H1 (cell line): Measurements from ENCODE around the gene EPG5.

ENCODE experiments used
- EP300 ChIP-seq, 2 experiments: IDR thresholded peaks; 1 replicate in 1 of 2; 2 replicates in 1 of 2; pipeline ENCODE4 v1.6.1; 2011 to 2012; ENCODE audit warnings: low read depth in 2 of 2, low read length in 2 of 2, mild to moderate bottlenecking in 2 of 2, borderline replicate concordance in 1 of 2, inconsistent platforms in 1 of 2, moderate library complexity in 1 of 2
- MAX ChIP-seq: IDR thresholded peaks from 2 replicates; pipeline ENCODE4 v1.6.1; 2012; ENCODE audit warnings: inconsistent platforms
- POLR2AphosphoS5 ChIP-seq: IDR thresholded peaks from 2 replicates; pipeline ENCODE4 v1.6.1; 2011; ENCODE audit warnings: low read depth, low read length
- RBBP5 ChIP-seq: IDR thresholded peaks from 2 replicates; pipeline ENCODE4 v1.7.1; 2012; ENCODE audit warnings: low read depth, mild to moderate bottlenecking, inconsistent platforms, low read length, moderate library complexity, borderline replicate concordance
- RNF2 ChIP-seq: fragments of 200-900, 300-1000 bp; sonication (generic); IDR thresholded peaks from 2 replicates; pipeline ENCODE4 v1.7.1; 2016; ENCODE audit warnings: borderline replicate concordance, low read depth, mild to moderate bottlenecking, antibody characterized with exemption, low read length; ENCODE audit not compliant: poor library complexity, severe bottlenecking; ENCODE audit errors: missing control alignments
- SUZ12 ChIP-seq: fragments of 200-600 bp; sonication (generic); IDR thresholded peaks from 2 replicates; pipeline ENCODE4 v1.6.1; 2012; ENCODE audit warnings: mild to moderate bottlenecking, inconsistent platforms, low read length, moderate library complexity, mixed read lengths
- TAF1 ChIP-seq: IDR thresholded peaks from 2 replicates; pipeline ENCODE4 v1.6.1; 2011; ENCODE audit warnings: mild to moderate bottlenecking, low read depth, low read length
- TEAD4 ChIP-seq: IDR thresholded peaks from 2 replicates; pipeline ENCODE4 v1.6.1; 2012; ENCODE audit warnings: low read depth, low read length, inconsistent platforms, mixed read lengths
- ZNF274 ChIP-seq: IDR thresholded peaks from 2 replicates; pipeline ENCODE4 v1.7.0; 2012; ENCODE audit warnings: low read length, borderline replicate concordance; ENCODE audit errors: extremely low read depth
- TF ChIP-seq, protein P1 (sequence below), 3 experiments: IDR thresholded peaks; 1 replicate in 2 of 3; 2 replicates in 1 of 3; pipeline versions ENCODE4 v1.5.1 to v1.6.1; 2011; ENCODE audit warnings: low read length in 3 of 3, mild to moderate bottlenecking in 3 of 3, inconsistent platforms in 2 of 3, low read depth in 1 of 3, moderate library complexity in 1 of 3; ENCODE audit not compliant: insufficient read depth in 1 of 3; ENCODE audit errors: control extremely low read depth in 1 of 3

DNA sequence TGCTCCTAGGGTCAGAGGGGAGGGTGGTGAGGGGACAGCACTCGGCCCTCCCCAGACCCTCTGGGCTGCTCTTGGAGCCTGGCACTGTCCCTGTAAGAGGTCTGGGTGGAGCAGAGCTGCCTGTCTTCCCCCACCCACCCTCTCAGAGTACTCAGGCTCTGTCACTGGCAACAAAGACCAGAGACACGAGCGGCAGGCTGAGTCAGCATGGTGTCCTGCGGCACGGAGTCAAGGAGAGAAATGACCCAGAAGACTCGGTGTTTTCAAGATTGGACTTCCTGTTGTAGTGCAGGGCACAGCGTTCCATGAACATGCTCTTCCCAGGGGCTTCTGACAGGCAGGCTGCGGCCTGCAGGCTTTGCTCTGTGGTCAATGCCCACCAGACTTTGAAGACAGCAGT lies 121.7 kb downstream of the EPG5 start:
- TF ChIP-seq EP300 (IDR thresholded peaks at IDR 0.05; ENCODE audit: borderline replicate concordance in 1 of 2, low read depth in 2 of 2, low read length in 2 of 2) (no peak), ZNF274 (no peak), SUZ12 (no peak), RBBP5 (no peak), MAX (no peak), POLR2AphosphoS5 (no peak), TEAD4 (no peak), TAF1 (no peak), RNF2 (no peak)
- TF ChIP-seq, protein P1, sequence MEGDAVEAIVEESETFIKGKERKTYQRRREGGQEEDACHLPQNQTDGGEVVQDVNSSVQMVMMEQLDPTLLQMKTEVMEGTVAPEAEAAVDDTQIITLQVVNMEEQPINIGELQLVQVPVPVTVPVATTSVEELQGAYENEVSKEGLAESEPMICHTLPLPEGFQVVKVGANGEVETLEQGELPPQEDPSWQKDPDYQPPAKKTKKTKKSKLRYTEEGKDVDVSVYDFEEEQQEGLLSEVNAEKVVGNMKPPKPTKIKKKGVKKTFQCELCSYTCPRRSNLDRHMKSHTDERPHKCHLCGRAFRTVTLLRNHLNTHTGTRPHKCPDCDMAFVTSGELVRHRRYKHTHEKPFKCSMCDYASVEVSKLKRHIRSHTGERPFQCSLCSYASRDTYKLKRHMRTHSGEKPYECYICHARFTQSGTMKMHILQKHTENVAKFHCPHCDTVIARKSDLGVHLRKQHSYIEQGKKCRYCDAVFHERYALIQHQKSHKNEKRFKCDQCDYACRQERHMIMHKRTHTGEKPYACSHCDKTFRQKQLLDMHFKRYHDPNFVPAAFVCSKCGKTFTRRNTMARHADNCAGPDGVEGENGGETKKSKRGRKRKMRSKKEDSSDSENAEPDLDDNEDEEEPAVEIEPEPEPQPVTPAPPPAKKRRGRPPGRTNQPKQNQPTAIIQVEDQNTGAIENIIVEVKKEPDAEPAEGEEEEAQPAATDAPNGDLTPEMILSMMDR (IDR thresholded peaks at IDR 0.05; ENCODE audit: control extremely low read depth in 1 of 3, insufficient read depth in 1 of 3, low read depth in 1 of 3, low read length in 3 of 3): no peak
